ENCODE results near the gene LCMT1. TPM values are rescaled to one million over a fixed set of nuclear protein-coding genes. Genes with fewer than 3 reads are reported as not detected.

LCMT1 gene
- total RNA-seq, 3 donors from 2014 or later, result 41.7 to 55.7 (median 55.7) TPM

DNA sequence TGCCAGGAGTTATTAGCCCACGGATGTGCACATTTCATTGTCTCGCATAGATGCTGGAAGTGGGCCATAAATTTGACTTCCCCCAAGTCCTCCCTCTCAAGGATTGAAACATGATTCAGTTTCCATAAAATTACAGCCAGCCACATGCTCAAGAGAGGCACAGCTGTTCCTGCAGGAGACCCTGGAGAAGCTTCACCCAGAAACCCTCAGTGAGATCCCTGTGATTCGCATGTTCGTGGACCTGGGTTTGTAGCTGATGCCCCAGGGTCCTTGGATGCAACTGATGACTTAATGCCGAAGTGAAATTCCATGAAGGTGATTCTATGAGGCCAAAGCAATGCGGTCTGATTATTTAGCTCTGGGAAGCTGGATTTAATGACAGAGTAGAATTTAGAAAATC, 80.6 kb downstream of the LCMT1 start:
- intact Hi-C loops (cut with DNase I, micrococcal nuclease), result no loop called here
- no peaks in the 10 kb centered on the region for H3K9me3 ChIP-seq
- no peak overlapping the region for H3K4me3 ChIP-seq
- TF ChIP-seq, protein P1, sequence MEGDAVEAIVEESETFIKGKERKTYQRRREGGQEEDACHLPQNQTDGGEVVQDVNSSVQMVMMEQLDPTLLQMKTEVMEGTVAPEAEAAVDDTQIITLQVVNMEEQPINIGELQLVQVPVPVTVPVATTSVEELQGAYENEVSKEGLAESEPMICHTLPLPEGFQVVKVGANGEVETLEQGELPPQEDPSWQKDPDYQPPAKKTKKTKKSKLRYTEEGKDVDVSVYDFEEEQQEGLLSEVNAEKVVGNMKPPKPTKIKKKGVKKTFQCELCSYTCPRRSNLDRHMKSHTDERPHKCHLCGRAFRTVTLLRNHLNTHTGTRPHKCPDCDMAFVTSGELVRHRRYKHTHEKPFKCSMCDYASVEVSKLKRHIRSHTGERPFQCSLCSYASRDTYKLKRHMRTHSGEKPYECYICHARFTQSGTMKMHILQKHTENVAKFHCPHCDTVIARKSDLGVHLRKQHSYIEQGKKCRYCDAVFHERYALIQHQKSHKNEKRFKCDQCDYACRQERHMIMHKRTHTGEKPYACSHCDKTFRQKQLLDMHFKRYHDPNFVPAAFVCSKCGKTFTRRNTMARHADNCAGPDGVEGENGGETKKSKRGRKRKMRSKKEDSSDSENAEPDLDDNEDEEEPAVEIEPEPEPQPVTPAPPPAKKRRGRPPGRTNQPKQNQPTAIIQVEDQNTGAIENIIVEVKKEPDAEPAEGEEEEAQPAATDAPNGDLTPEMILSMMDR (IDR thresholded peaks at IDR 0.05), result no peak
- DNase-seq (no peak), ATAC-seq (no peak)
- peaks cover 13% of the 10 kb centered on the region for H3K4me1 ChIP-seq (ENCODE audit: low read depth)
- no peaks in the 10 kb centered on the region for H3K36me3 ChIP-seq (ENCODE audit: low read depth)

- TF ChIP-seq, protein P1 (IDR thresholded peaks at IDR 0.05), result no peak
- Histone ChIP-seq H3K9me3 (no peaks in the 10 kb centered on the region), H3K36me3 (ENCODE audit: low read depth) (no peaks in the 10 kb centered on the region), H3K4me1 (ENCODE audit: low read depth) (peaks cover 13% of the 10 kb centered on the region), H3K4me3 (no peak overlapping the region)
- peak; percentile 84 for ATAC-seq
- peak in 1 of 3 donors; percentile 34 for DNase-seq
- intact Hi-C loops (cut with DNase I, micrococcal nuclease), result no loop called here
Observed at GRCh38 chr16:25194273-25194878, 82.8 kb downstream of the LCMT1 start.

- Histone ChIP-seq H3K4me1 (ENCODE audit: low read depth) (peaks cover 13% of the 10 kb centered on the region), H3K9me3 (no peaks in the 10 kb centered on the region), H3K4me3 (no peak overlapping the region), H3K36me3 (ENCODE audit: low read depth) (no peaks in the 10 kb centered on the region)
- peak; percentile 77 for ATAC-seq
- TF ChIP-seq, protein P1 (IDR thresholded peaks at IDR 0.05), result no peak
- intact Hi-C loops (cut with DNase I, micrococcal nuclease), result no loop called here
- DNase-seq, result no peak
Observed at GRCh38 chr16:25198021-25198420, 86.5 kb downstream of the LCMT1 start.

DNA sequence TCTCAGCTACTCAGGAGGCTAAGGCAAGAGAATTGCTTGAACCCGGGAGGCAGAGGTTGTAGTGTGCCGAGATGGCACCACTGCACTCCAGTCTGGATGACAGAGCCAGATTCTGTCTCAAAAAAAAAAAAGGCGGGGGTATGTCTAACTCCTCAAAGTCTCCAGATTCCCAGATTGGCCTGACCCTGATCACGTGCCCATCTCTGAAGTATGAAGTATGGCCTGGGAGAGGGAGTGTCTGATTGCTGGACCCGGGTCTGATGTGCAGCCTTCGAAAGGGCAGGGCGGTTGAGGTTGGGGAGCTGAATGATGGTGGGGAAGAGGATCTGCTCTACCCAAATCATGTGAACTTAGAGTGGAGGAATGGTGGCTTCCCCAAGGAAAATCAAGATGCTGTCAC, 87.9 kb downstream of the LCMT1 start:
- intact Hi-C loops (cut with DNase I, micrococcal nuclease), result no loop called here
- TF ChIP-seq, protein P1 (IDR thresholded peaks at IDR 0.05), result no peak

DNA sequence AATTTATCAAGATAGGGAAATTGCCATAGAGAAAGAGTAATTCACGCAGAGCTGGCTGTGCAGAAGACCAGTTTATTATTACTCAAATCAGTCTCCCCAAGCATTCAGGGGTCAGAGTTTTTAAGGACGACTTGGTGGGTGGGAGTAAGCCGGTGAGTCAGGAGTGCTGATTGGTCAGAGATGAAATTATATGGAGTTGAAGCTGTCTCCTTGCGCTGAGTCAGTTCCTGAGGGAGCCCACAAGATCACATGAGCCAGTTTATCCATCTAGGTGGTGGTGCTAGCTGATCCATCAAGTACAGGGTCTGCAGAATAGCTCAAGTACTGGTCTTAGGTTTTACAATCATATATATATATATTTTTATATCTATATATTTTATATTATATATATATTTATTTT, 99.2 kb downstream of the LCMT1 start:
- intact Hi-C loops (cut with DNase I, micrococcal nuclease), result no loop called here
- no peaks in the 10 kb centered on the region for H3K36me3 ChIP-seq (ENCODE audit: low read depth)
- no peaks in the 10 kb centered on the region for H3K9me3 ChIP-seq
- H3K4me1 ChIP-seq (ENCODE audit: low read depth), result peaks cover 4% of the 10 kb centered on the region
- DNase-seq (no peak), ATAC-seq (no peak)
- TF ChIP-seq, protein P1 (IDR thresholded peaks at IDR 0.05), result no peak
- no peak overlapping the region for H3K4me3 ChIP-seq

More for the DNA sequence above, 87.9 kb downstream of the LCMT1 start:
- no peaks in the 10 kb centered on the region for H3K9me3 ChIP-seq
- peaks cover 5% of the 10 kb centered on the region for H3K4me1 ChIP-seq (ENCODE audit: low read depth)
- no peak overlapping the region for H3K4me3 ChIP-seq
- no peaks in the 10 kb centered on the region for H3K36me3 ChIP-seq (ENCODE audit: low read depth)
- DNase-seq, result no peak
- no peak for ATAC-seq

GRCh38 chr16:25212636-25213035, 101.1 kb downstream of the LCMT1 start:
- no peak for ATAC-seq
- H3K36me3 ChIP-seq (ENCODE audit: low read depth), result no peaks in the 10 kb centered on the region
- intact Hi-C loops (cut with DNase I, micrococcal nuclease), result no loop called here
- DNase-seq, result no peak
- TF ChIP-seq, protein P1 (IDR thresholded peaks at IDR 0.05), result no peak
- H3K4me1 ChIP-seq (ENCODE audit: low read depth), result peaks cover 3% of the 10 kb centered on the region
- no peaks in the 10 kb centered on the region for H3K9me3 ChIP-seq
- no peak overlapping the region for H3K4me3 ChIP-seq
